Activated CD4-positive, alpha-beta memory T cell treated with anti-CD3 and anti-CD28 coated beads for 36 hours (primary cell): ENCODE measurements around the gene PACS1. TPM values are rescaled to one million over a fixed set of nuclear protein-coding genes. Genes with fewer than 3 reads are reported as not detected.
A peak's percentile ranks its signal among the peaks of the same experiment; 100 is the strongest.

Experiments
- CTCF ChIA-PET: fragments of 350-600 bp; sonication (Branson Sonifier 250); formaldehyde crosslinking; loops from one replicate; lab custom pipeline; 2021; ENCODE audit warnings: antibody characterized with exemption, inconsistent platforms; lab: Charles Lee
- POLR2A ChIA-PET: fragments of 350-600 bp; sonication (Branson Sonifier 250); formaldehyde crosslinking; loops from one replicate; lab custom pipeline; 2021; ENCODE audit warnings: antibody characterized with exemption; lab: Charles Lee
- DNase-seq: peaks from one replicate; pipeline ENCODE4 v3.0.0-alpha.2; 2020
- H3K27ac Mint-ChIP-seq: one replicate; pipeline ENCODE4 v1.8.0; 2021; ENCODE audit warnings: mixed read lengths
- H3K27me3 Mint-ChIP-seq: one replicate; pipeline ENCODE4 v1.8.0; 2021; ENCODE audit warnings: mixed read lengths
- H3K36me3 Mint-ChIP-seq: one replicate; pipeline ENCODE4 v1.8.0; 2021; ENCODE audit warnings: mixed read lengths
- H3K4me1 Mint-ChIP-seq: one replicate; pipeline ENCODE4 v1.8.0; 2021; ENCODE audit warnings: low read depth, mixed read lengths
- H3K4me3 Mint-ChIP-seq: one replicate; pipeline ENCODE4 v1.8.0; 2021; ENCODE audit warnings: mild to moderate bottlenecking, mixed read lengths
- H3K9me3 Mint-ChIP-seq: one replicate; pipeline ENCODE4 v1.8.0; 2021; ENCODE audit warnings: mixed read lengths
- intact Hi-C: fragments of 100-400 bp; cut with micrococcal nuclease; formaldehyde crosslinking; loops from one replicate; pipeline ENCODE4 v1.15.1; 2023
- total RNA-seq, 2 experiments: library from RNA; stranded (reverse); gene quantifications; one replicate each; pipeline ENCODE4 v1.2.3, GENCODE V29; 2021

Gene PACS1
- total RNA-seq, 2 experiments from 2014 or later: 82.0 to 84.1 TPM

- intact Hi-C loops: no loop called here
- no peak overlapping the region for H3K27ac Mint-ChIP-seq
- ChIA-PET CTCF (no interaction called here), POLR2A (no interaction called here)
- H3K27me3 Mint-ChIP-seq: no peaks in the 10 kb centered on the region
- no peak for DNase-seq
- peaks cover 33% of the 10 kb centered on the region for H3K36me3 Mint-ChIP-seq
- H3K4me3 Mint-ChIP-seq: no peak overlapping the region
- H3K4me1 Mint-ChIP-seq: no peaks in the 10 kb centered on the region
- H3K9me3 Mint-ChIP-seq: no peaks in the 10 kb centered on the region
These were observed 163.2 kb downstream of the PACS1 start for GRCh38 chr11:66233301-66233700.

DNA sequence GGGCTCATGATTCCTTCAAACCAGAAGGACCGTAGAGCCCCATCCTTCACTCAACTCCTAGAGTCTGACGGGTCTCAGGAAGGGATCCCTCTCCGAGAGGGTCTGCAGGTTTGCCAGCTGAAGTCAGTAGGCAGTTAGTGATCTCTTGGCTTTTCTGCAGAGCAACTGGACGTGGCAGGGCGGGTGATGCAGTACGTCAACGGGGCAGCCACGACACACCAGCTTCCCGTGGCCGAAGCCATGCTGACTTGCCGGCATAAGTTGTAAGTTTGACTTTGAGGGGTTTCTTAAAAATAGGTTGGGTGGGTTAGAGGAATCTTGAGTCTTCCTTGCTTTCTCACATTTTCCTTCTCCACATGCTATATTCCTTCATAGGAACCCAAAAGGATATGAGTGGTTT, 165.1 kb downstream of the PACS1 start:
- ChIA-PET CTCF (no interaction called here), POLR2A (no interaction called here)
- peaks cover 34% of the 10 kb centered on the region for H3K36me3 Mint-ChIP-seq
- H3K27ac Mint-ChIP-seq: peak overlapping the region; percentile 10
- no peak overlapping the region for H3K4me3 Mint-ChIP-seq
- no peaks in the 10 kb centered on the region for H3K4me1 Mint-ChIP-seq
- intact Hi-C loops: no loop called here
- H3K9me3 Mint-ChIP-seq: no peaks in the 10 kb centered on the region
- no peaks in the 10 kb centered on the region for H3K27me3 Mint-ChIP-seq
- DNase-seq: no peak

DNA sequence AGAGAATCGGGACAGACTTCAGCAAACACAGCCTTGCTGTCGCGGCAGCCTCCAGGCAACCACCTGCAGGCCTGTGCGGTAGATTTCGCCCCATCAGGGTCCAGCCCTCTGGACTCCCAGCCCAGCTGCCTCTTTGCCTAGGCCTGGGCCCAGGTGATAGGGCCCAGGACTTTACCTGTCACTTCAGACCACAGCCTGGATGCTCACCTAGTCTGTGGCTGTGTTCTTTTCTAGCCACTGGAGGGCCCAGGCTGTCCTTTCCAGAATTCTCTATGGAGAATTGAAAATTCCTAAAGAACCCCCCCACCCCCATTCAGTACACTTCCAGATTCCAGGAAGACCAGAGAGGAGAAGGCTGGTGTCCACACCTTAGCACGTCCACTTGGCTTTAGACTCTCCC, 167.8 kb downstream of the PACS1 start:
- POLR2A ChIA-PET: interaction anchor here (1.2 kb wide), 1 partner anchor 14 kb away, joined by 3 read pairs; no protein-coding TSS in a partner anchor
- intact Hi-C loops: no loop called here
- peak overlapping the region; percentile 39 for H3K27ac Mint-ChIP-seq

GRCh38 chr11:66238786-66239413, 168.8 kb downstream of the PACS1 start:
- Mint-ChIP-seq H3K9me3 (no peaks in the 10 kb centered on the region), H3K27me3 (no peaks in the 10 kb centered on the region), H3K36me3 (peaks cover 38% of the 10 kb centered on the region), H3K4me3 (no peak overlapping the region), H3K4me1 (no peaks in the 10 kb centered on the region), H3K27ac (no peak overlapping the region)
- intact Hi-C loops: no loop called here
- CTCF ChIA-PET: no interaction called here
- DNase-seq: no peak
- POLR2A ChIA-PET: interaction anchor here (1.2 kb wide), 1 partner anchor 13 kb away, joined by 3 read pairs; no protein-coding TSS in a partner anchor

More for the DNA sequence above, 167.8 kb downstream of the PACS1 start:
- CTCF ChIA-PET: interaction anchor here (1.1 kb wide), 1 partner anchor 12 kb away, joined by 3 read pairs; no protein-coding TSS in a partner anchor
- H3K9me3 Mint-ChIP-seq: no peaks in the 10 kb centered on the region
- peaks cover 39% of the 10 kb centered on the region for H3K36me3 Mint-ChIP-seq
- DNase-seq: no peak
- H3K27me3 Mint-ChIP-seq: no peaks in the 10 kb centered on the region
- H3K4me3 Mint-ChIP-seq: no peak overlapping the region
- H3K4me1 Mint-ChIP-seq: no peaks in the 10 kb centered on the region

DNA sequence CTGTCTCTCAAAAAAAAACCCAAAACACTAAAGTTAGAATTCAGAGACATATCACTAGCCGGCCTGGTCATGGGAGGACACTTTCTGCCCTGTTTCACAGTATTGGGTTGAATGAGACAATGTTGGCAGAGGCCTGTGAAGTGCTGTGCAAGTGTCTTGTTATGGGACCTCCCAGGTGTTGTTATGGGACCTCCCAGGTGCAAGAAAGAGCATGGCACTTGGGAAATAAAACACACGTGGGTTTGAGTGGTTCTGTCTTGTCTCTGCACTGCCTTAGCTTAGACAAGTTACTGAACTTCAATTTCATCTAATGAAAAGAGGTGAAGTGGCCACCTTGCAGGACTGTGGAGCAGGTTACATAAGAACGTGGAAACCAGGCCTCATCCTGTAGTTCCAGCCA, 169.4 kb downstream of the PACS1 start:
- Mint-ChIP-seq H3K27me3 (no peaks in the 10 kb centered on the region), H3K9me3 (no peaks in the 10 kb centered on the region), H3K4me3 (no peak overlapping the region), H3K36me3 (peaks cover 38% of the 10 kb centered on the region), H3K27ac (no peak overlapping the region), H3K4me1 (no peaks in the 10 kb centered on the region)
- intact Hi-C loops: no loop called here
- DNase-seq: no peak
- ChIA-PET CTCF (no interaction called here), POLR2A (no interaction called here)

GRCh38 chr11:66239998-66240780, 170.1 kb downstream of the PACS1 start:
- ChIA-PET POLR2A (no interaction called here), CTCF (interaction anchor here (1.6 to 2.0 kb wide), 2 partner anchors 17 to 18 kb away, joined by 3 to 6 read pairs; no protein-coding TSS in a partner anchor)
- intact Hi-C loops: no loop called here
- Mint-ChIP-seq H3K27me3 (no peaks in the 10 kb centered on the region), H3K36me3 (peaks cover 36% of the 10 kb centered on the region), H3K9me3 (no peaks in the 10 kb centered on the region), H3K4me1 (no peaks in the 10 kb centered on the region), H3K4me3 (no peak overlapping the region), H3K27ac (no peak overlapping the region)
- no peak for DNase-seq

- CTCF ChIA-PET: interaction anchor here (1.6 to 2.0 kb wide), 2 partner anchors 17 to 19 kb away, joined by 3 to 6 read pairs; no protein-coding TSS in a partner anchor
- no peak for DNase-seq
- Mint-ChIP-seq H3K4me1 (no peaks in the 10 kb centered on the region), H3K36me3 (peaks cover 30% of the 10 kb centered on the region), H3K27ac (no peak overlapping the region), H3K4me3 (no peak overlapping the region), H3K9me3 (no peaks in the 10 kb centered on the region), H3K27me3 (no peaks in the 10 kb centered on the region)
- intact Hi-C loops: no loop called here
- POLR2A ChIA-PET: no interaction called here
These were observed 170.7 kb downstream of the PACS1 start for GRCh38 chr11:66240781-66241136.

GRCh38 chr11:66242095-66242765, 172.2 kb downstream of the PACS1 start:
- H3K27ac Mint-ChIP-seq: no peak overlapping the region
- CTCF ChIA-PET: no interaction called here
- H3K4me3 Mint-ChIP-seq: no peak overlapping the region

GRCh38 chr11:66243782-66244535, 173.9 kb downstream of the PACS1 start:
- Mint-ChIP-seq H3K9me3 (no peaks in the 10 kb centered on the region), H3K27ac (peak overlapping the region; percentile 39), H3K4me3 (no peak overlapping the region), H3K36me3 (peaks cover 26% of the 10 kb centered on the region), H3K27me3 (no peaks in the 10 kb centered on the region), H3K4me1 (no peaks in the 10 kb centered on the region)
- intact Hi-C loops: no loop called here
- no peak for DNase-seq
- ChIA-PET POLR2A (no interaction called here), CTCF (no interaction called here)

More at GRCh38 chr11:66242095-66242765, 172.2 kb downstream of the PACS1 start:
- no peak for DNase-seq
- intact Hi-C loops: no loop called here
- POLR2A ChIA-PET: no interaction called here
- H3K36me3 Mint-ChIP-seq: peaks cover 30% of the 10 kb centered on the region
- H3K27me3 Mint-ChIP-seq: no peaks in the 10 kb centered on the region
- H3K4me1 Mint-ChIP-seq: no peaks in the 10 kb centered on the region
- H3K9me3 Mint-ChIP-seq: no peaks in the 10 kb centered on the region

GRCh38 chr11:66247295-66247694, 177.2 kb downstream of the PACS1 start:
- H3K4me1 Mint-ChIP-seq: no peaks in the 10 kb centered on the region
- H3K27me3 Mint-ChIP-seq: no peaks in the 10 kb centered on the region
- POLR2A ChIA-PET: interaction anchor here (1.7 kb wide), 1 partner anchor 8 kb away, joined by 6 read pairs; no protein-coding TSS in a partner anchor
- no peak overlapping the region for H3K4me3 Mint-ChIP-seq
- H3K9me3 Mint-ChIP-seq: no peaks in the 10 kb centered on the region
- peaks cover 13% of the 10 kb centered on the region for H3K36me3 Mint-ChIP-seq
- H3K27ac Mint-ChIP-seq: no peak overlapping the region
- intact Hi-C loops: no loop called here
- CTCF ChIA-PET: interaction anchor here (0.6 to 1.2 kb wide), 2 partner anchors 35 to 429 kb away, joined by 3 to 4 read pairs; no protein-coding TSS in a partner anchor
- DNase-seq: no peak

GRCh38 chr11:66247801-66248200, 177.7 kb downstream of the PACS1 start:
- H3K27me3 Mint-ChIP-seq: no peaks in the 10 kb centered on the region
- no peak overlapping the region for H3K4me3 Mint-ChIP-seq
- no peaks in the 10 kb centered on the region for H3K4me1 Mint-ChIP-seq
- no peaks in the 10 kb centered on the region for H3K9me3 Mint-ChIP-seq
- no peak overlapping the region for H3K27ac Mint-ChIP-seq
- peaks cover 10% of the 10 kb centered on the region for H3K36me3 Mint-ChIP-seq
- POLR2A ChIA-PET: no interaction called here
- no peak for DNase-seq
- CTCF ChIA-PET: interaction anchor here (0.6 kb wide), 1 partner anchor 429 kb away, joined by 3 read pairs; no protein-coding TSS in a partner anchor
- intact Hi-C loops: no loop called here
